Ovary (tissue), 9 donors: ENCODE results near the gene ANKRD52. TPM values are rescaled to one million over a fixed set of nuclear protein-coding genes. Genes with fewer than 3 reads are reported as not detected.
A peak's percentile ranks its signal among the peaks of the same experiment; 100 is the strongest.

Experiments
- DNase-seq, 5 donors: peaks; one replicate each; pipeline ENCODE4 v3.0.0-alpha.2; 2019 to 2020
- H3K27ac ChIP-seq, 2 donors: fragments of 200-600 bp; one replicate each; pipeline versions ENCODE4 v1.5.1 to v1.8.0; 2019 to 2022
- H3K27me3 ChIP-seq: fragments of 200-600 bp; one replicate; pipeline ENCODE4 v1.8.0; 2022
- H3K36me3 ChIP-seq: fragments of 200-600 bp; sonication (generic); one replicate; pipeline ENCODE4 v1.5.1; 2019
- H3K4me1 ChIP-seq: one replicate; pipeline ENCODE4 v1.8.1; 2013; ENCODE audit warnings: mild to moderate bottlenecking, moderate library complexity; ENCODE audit not compliant: insufficient read depth
- H3K4me3 ChIP-seq: fragments of 200-600 bp; sonication (generic); one replicate; pipeline ENCODE4 v1.5.1; 2017
- H3K9me3 ChIP-seq, 2 donors: fragments of 200-600 bp in 1 of 2; sonication (generic) in 1 of 2; one replicate each; pipeline versions ENCODE4 v1.5.1 to v1.8.1; 2013 to 2019; ENCODE audit warnings: mild to moderate bottlenecking in 1 of 2, moderate library complexity in 1 of 2
- EP300 ChIP-seq: sonication (generic); formaldehyde crosslinking; IDR thresholded peaks from one replicate; pipeline ENCODE4 v1.6.1; 2017; ENCODE audit warnings: antibody characterized with exemption
- POLR2A ChIP-seq: fragments of 450-650 bp; IDR thresholded peaks from one replicate; pipeline ENCODE4 v1.6.1; 2017; ENCODE audit warnings: antibody characterized with exemption, mild to moderate bottlenecking, moderate library complexity
- WGBS, 3 donors: extraction: QIAGEN DNeasy Blood & Tissue Kit in 1 of 3; methylation state at CpG; one replicate each; pipeline versions ENCODE4 v1.1.5 to v1.1.7; 2013 to 2017; 5-methylcytosine and 5-hydroxymethylcytosine counted together
- intact Hi-C, 4 donors: fragments of 100-400 bp; cut with DNase I; formaldehyde crosslinking; loops; one replicate each; pipeline versions ENCODE4 v1.11.0 to v1.15.1; 2022 to 2023
- polyA plus RNA-seq, 2 donors: library from polyadenylated mRNA; stranded (reverse); fragments of 200-250 nt in 1 of 2; fragments of 350-450 nt in 1 of 2; fragmentation: Illumina TruSeq in 1 of 2; extraction: RNeasy Lipid Tissue Mini Kit (QIAGEN cat#74804) in 1 of 2; gene quantifications; one replicate each; pipeline ENCODE4 v1.2.3, GENCODE V29; 2013 to 2014
- total RNA-seq, 7 donors: library from RNA; depleted of rRNA in 2 of 7; stranded (reverse); fragments of >200 nt in 2 of 7; fragmentation: NEBNext Ultra II Directional in 3 of 7; extraction: Animal tissue kit (Norgen Biotek cat#: 25700) in 3 of 7; gene quantifications; one replicate each; pipeline versions ENCODE4 v1.1.0 to v1.2.4, GENCODE V29; 2016 to 2023
- TF ChIP-seq, protein P1 (sequence below), 3 donors: fragments of 450-650 bp in 2 of 3; fragments of 200-600 bp in 1 of 3; IDR thresholded peaks; one replicate each; pipeline versions ENCODE4 v1.5.1 to v1.8.0; 2016 to 2022; ENCODE audit warnings: antibody characterized with exemption in 3 of 3, mild to moderate bottlenecking in 1 of 3
- donor health status: DM: no; HTN: no; CAD: no; lungs with moderate emphysema.
- donor health status: DM: no; HTN: no; CAD: no.
- donor health status: Bipolar disorder and iron deficiency.
- donor health status: DM: yes; HTN: yes; CAD: no.
- donor health status: DM: no; HTN: no; CAD: no.
- donor health status: DM: yes; HTN: yes; CAD: no.

The ANKRD52 gene
- total and polyA plus RNA-seq, 9 donors: 9.1 to 37.7 (median 26.2) TPM

- no peaks in the 10 kb centered on the region for H3K27me3 ChIP-seq
- H3K27ac ChIP-seq: no peak within 1 kb of the TSS
- no peaks in the 10 kb centered on the region for H3K9me3 ChIP-seq
- no peak for TF ChIP-seq EP300
- no peak for TF ChIP-seq POLR2A
- TF ChIP-seq, protein P1, sequence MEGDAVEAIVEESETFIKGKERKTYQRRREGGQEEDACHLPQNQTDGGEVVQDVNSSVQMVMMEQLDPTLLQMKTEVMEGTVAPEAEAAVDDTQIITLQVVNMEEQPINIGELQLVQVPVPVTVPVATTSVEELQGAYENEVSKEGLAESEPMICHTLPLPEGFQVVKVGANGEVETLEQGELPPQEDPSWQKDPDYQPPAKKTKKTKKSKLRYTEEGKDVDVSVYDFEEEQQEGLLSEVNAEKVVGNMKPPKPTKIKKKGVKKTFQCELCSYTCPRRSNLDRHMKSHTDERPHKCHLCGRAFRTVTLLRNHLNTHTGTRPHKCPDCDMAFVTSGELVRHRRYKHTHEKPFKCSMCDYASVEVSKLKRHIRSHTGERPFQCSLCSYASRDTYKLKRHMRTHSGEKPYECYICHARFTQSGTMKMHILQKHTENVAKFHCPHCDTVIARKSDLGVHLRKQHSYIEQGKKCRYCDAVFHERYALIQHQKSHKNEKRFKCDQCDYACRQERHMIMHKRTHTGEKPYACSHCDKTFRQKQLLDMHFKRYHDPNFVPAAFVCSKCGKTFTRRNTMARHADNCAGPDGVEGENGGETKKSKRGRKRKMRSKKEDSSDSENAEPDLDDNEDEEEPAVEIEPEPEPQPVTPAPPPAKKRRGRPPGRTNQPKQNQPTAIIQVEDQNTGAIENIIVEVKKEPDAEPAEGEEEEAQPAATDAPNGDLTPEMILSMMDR (IDR thresholded peaks at IDR 0.05): no peak
- H3K4me3 ChIP-seq: no peak within 1 kb of the TSS
- DNase-seq: no peak
- intact Hi-C loops: loop anchor here in 3 of 4 donors (5.0 to 10.0 kb wide), 2 partner anchors 38 to 105 kb away; partner anchors contain the start of gene ESYT1 (in 2 of the 3)
- no peaks in the 10 kb centered on the region for H3K36me3 ChIP-seq
- 63 to 78% (median 71%) methylated on average over 4 of the region's 4 CpGs for WGBS, 3 donors
- H3K4me1 ChIP-seq: no peaks in the 10 kb centered on the region
Observed at GRCh38 chr12:56229916-56230431, 28.2 kb downstream of the ANKRD52 start, which contains the start of gene SLC39A5. SLC39A5 (plus strand) TSS chr12:56230051; CDS start chr12:56231275, 1,224 bp downstream.

GRCh38 chr12:56229082-56229481 is 29.1 kb downstream of the ANKRD52 start:
- Histone ChIP-seq H3K27me3 (no peaks in the 10 kb centered on the region), H3K36me3 (no peaks in the 10 kb centered on the region), H3K9me3 (no peaks in the 10 kb centered on the region), H3K27ac (no peak overlapping the region), H3K4me1 (peaks cover 1% of the 10 kb centered on the region), H3K4me3 (no peak overlapping the region)
- intact Hi-C loops: loop anchor here in 2 of 4 donors (5.0 to 10.0 kb wide), 2 partner anchors 37 to 104 kb away; partner anchors contain the start of gene ESYT1 (in 2 of the 2)
- TF ChIP-seq, protein P1 (IDR thresholded peaks at IDR 0.05): no peak
- TF ChIP-seq POLR2A (no peak), EP300 (no peak)
- DNase-seq: no peak
- 73 to 84% (median 76%) methylated on average over 7 of the region's 7 CpGs for WGBS, 3 donors

- DNase-seq: no peak
- TF ChIP-seq, protein P1 (IDR thresholded peaks at IDR 0.05): no peak
- TF ChIP-seq EP300: no peak
- no peak for TF ChIP-seq POLR2A
- intact Hi-C loops: loop anchor here (2.0 to 10.0 kb wide), 4 partner anchors 33 to 106 kb away; partner anchors contain the start of genes ESYT1 (in 2 of the 4), MYL6 (in 1 of the 4) and ZC3H10 (in 1 of the 4)
- Histone ChIP-seq H3K36me3 (no peaks in the 10 kb centered on the region), H3K4me3 (peak overlapping the region; percentile 68), H3K27me3 (no peaks in the 10 kb centered on the region), H3K9me3 (no peaks in the 10 kb centered on the region), H3K4me1 (peaks cover 5% of the 10 kb centered on the region), H3K27ac (peak overlapping the region; percentile 73 to 75)
- 58 to 76% (median 61%) methylated on average over 11 of the region's 11 CpGs for WGBS, 3 donors
Observed at GRCh38 chr12:56224954-56225353, 33.2 kb downstream of the ANKRD52 start.

DNA sequence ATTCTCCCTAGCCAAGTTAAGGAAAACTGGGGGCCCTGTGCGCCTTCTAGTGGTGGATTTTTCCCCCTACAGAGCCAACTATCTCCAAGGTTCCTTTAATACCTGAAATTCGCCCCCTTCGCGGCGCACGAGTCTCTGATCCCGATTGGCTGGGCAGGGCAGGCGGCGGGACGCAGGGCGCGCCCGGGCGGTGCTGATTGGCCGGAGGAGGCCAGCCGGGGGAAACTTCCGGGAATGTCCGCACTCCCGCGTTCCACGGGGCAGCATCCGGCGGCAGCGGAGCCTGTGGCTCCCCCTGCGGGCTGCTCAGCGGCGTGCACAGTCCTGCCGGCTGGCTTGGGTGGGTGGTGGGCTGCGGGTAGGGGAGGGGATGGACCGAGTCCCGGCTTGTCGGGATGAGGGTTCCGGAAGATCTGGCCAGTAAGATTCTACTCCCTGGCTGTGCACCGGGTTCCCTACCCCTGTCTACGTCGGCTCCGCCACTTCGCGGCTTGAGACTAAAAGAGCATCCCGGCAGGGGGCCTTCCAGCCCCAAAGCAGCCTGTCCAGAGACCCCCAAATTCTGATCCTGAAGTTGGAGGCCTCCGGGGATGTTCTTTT is 34.0 kb downstream of the ANKRD52 start, which contains the start of gene NABP2:
TSS of gene NABP2 (plus strand) at position 241 of the 600 bp plus-strand sequence. CDS start 515 bp downstream, outside the sequence.
- WGBS, 3 donors: 0 to 1% (median 0%) methylated on average over 31 to 41 of the region's 41 CpGs
- intact Hi-C loops: loop anchor here (2.0 to 10.0 kb wide), 3 partner anchors 67 to 105 kb away; partner anchors contain the start of genes ESYT1 (in 2 of the 4), MYL6 (in 1 of the 4) and ZC3H10 (in 1 of the 4)
- H3K36me3 ChIP-seq: no peaks in the 10 kb centered on the region
- peak within 1 kb of the TSS; percentile 73 to 75 for H3K27ac ChIP-seq
- H3K4me1 ChIP-seq: peaks cover 5% of the 10 kb centered on the region
- TF ChIP-seq EP300 (peak; percentile 54), POLR2A (peak; percentile 36)
- TF ChIP-seq, protein P1 (IDR thresholded peaks at IDR 0.05): peak; percentile 84 to 98 (median 98)
- H3K4me3 ChIP-seq: peak within 1 kb of the TSS; percentile 68
- peak; percentile 97 to 99 (median 98) for DNase-seq
- H3K27me3 ChIP-seq: no peaks in the 10 kb centered on the region
- H3K9me3 ChIP-seq: no peaks in the 10 kb centered on the region
